ENCODE results near the gene SYNJ2.

- TF ChIP-seq CTCF (IDR thresholded peaks at IDR 0.05; ENCODE audit: low read depth, low read length): no peak
- no peak for TF ChIP-seq MAX (IDR thresholded peaks at IDR 0.05; ENCODE audit: low read depth, low read length)
- TF ChIP-seq POLR2A (IDR thresholded peaks at IDR 0.05; ENCODE audit: extremely low read depth, insufficient read length): no peak
- no peak for TF ChIP-seq MYC (IDR thresholded peaks at IDR 0.05; ENCODE audit: low read depth, low read length)
Measured at GRCh38 chr6:158104696-158105095, 123.0 kb downstream of the SYNJ2 start.

Measured in NB4 (cell line).